Muscle layer of colon (tissue), 2 donors: ENCODE measurements around the gene DLAT.
"Not testable (repeated sequence)": the region's sequence is repeated elsewhere in the genome, so short reads cannot be mapped to it uniquely, and the experiment has no call there.

ENCODE experiments used
- H3K27ac ChIP-seq: one replicate; pipeline ENCODE4 v1.7.0; 2013; ENCODE audit warnings: low read depth, mild to moderate bottlenecking, low read length, moderate library complexity
- H3K27me3 ChIP-seq, 2 donors: one replicate each; pipeline ENCODE4 v1.7.0; 2013; ENCODE audit warnings: low read length in 2 of 2, mild to moderate bottlenecking in 2 of 2; ENCODE audit not compliant: insufficient read depth in 2 of 2, control insufficient read depth in 1 of 2
- H3K36me3 ChIP-seq: one replicate; pipeline ENCODE4 v1.7.0; 2013; ENCODE audit warnings: mild to moderate bottlenecking, low read length; ENCODE audit not compliant: insufficient read depth
- H3K4me1 ChIP-seq: one replicate; pipeline ENCODE4 v1.7.0; 2013; ENCODE audit warnings: mild to moderate bottlenecking, low read length; ENCODE audit not compliant: insufficient read depth
- H3K4me3 ChIP-seq, 2 donors: one replicate each; pipeline ENCODE4 v1.7.0; 2013; ENCODE audit warnings: low read length in 2 of 2, low read depth in 1 of 2, mild to moderate bottlenecking in 1 of 2, moderate library complexity in 1 of 2
- H3K9ac ChIP-seq: one replicate; pipeline ENCODE4 v1.7.0; 2013; ENCODE audit warnings: low read length
- H3K9me3 ChIP-seq: one replicate; pipeline ENCODE4 v1.7.0; 2013; ENCODE audit warnings: mild to moderate bottlenecking, low read length
- donor health status: abdominal sarcoma.
- donor health status: Adenocarcinoma of cecum.

The DLAT gene

DNA sequence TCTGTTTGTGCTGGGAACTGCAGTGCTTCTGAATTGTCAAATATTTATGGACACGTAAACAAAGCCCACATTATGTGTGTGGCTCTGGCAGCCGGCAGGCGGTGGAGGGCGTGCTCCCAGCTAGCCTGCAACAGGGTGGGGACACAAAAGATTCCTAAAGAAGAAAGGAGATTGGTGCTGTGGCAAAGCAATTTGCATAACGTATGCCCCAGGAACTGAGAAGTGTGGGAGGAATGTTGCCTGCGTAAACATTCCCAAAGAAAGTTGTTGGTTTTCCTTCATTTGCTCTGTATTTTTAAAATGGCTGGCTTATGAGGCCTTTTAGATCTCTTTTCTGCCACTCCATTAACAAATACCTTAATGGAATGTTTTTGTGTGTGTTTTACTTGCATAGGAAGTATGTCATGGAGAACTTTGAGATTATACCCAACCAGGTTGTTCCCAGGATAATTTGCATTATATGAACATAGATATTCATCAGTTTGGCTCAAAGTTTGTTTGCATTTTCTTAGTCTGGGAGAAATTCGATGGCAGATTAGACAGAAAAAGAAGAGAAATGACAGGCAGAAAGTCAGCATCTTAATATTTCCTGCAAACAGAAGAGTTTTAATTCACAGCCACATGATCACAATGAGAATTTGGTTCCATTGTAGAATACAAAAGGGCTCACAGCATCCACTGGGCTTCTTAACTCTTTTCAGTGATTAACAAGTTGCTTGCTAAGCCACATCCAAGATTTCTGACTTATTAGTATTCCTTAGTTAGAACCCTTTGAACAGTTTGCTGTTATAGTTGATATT is 41.8 kb upstream of the DLAT start:
- Histone ChIP-seq H3K4me1 (peaks cover 50% of the 10 kb centered on the region), H3K36me3 (peaks cover 51% of the 10 kb centered on the region), H3K4me3 (peak overlapping the region in 1 of 2 donors; percentile 11), H3K27ac (peak overlapping the region; percentile 57), H3K9me3 (no peaks in the 10 kb centered on the region), H3K27me3 (no peaks in the 10 kb centered on the region), H3K9ac (peak overlapping the region; percentile 60)

DNA sequence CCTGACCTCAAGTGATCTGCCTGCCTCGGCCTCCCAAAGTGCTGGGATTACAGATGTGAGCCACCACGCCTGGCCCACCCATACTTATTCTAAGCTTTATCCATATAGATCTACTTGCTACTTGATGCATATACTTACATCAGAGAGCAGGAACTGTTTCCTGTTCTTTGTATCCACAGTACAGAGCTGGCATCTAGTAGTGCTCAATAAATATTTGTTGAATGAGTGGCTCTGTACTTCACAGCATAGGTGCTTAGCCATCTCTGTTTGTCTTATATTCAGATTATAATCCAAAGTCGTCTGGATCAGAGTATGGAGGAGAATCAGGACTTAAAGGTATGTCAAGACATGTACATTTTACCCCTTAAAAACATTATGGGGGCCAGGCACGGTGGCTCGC is 38.6 kb upstream of the DLAT start:
- no peak overlapping the region for H3K9ac ChIP-seq
- peaks cover 36% of the 10 kb centered on the region for H3K4me1 ChIP-seq
- H3K9me3 ChIP-seq = no peaks in the 10 kb centered on the region
- peak overlapping the region; percentile 6 for H3K27ac ChIP-seq
- no peaks in the 10 kb centered on the region for H3K27me3 ChIP-seq
- H3K36me3 ChIP-seq = peaks cover 54% of the 10 kb centered on the region
- H3K4me3 ChIP-seq = no peak overlapping the region

DNA sequence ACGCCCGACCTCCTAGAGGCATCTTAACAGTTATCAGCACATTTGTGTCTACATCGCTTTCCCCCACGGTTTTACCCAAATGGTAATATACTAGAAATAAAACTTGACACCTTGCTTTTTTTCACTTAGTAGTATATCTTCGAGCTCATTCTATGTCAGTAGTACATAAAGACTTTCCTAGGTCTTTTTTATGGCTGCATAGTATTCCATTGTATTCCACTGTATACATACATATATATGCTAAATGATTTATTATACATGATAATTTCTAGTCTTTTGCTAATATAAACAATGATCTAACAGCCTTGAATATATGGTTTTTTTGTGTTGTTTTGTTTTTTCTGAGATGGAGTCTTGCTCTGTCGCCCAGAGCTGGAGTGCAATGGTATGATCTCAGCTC is 34.8 kb upstream of the DLAT start:
- no peaks in the 10 kb centered on the region for H3K9me3 ChIP-seq
- peaks cover 13% of the 10 kb centered on the region for H3K4me1 ChIP-seq
- H3K36me3 ChIP-seq = peaks cover 57% of the 10 kb centered on the region
- H3K27ac ChIP-seq = no peak overlapping the region
- H3K9ac ChIP-seq = no peak overlapping the region
- H3K4me3 ChIP-seq = no peak overlapping the region
- H3K27me3 ChIP-seq = no peaks in the 10 kb centered on the region

DNA sequence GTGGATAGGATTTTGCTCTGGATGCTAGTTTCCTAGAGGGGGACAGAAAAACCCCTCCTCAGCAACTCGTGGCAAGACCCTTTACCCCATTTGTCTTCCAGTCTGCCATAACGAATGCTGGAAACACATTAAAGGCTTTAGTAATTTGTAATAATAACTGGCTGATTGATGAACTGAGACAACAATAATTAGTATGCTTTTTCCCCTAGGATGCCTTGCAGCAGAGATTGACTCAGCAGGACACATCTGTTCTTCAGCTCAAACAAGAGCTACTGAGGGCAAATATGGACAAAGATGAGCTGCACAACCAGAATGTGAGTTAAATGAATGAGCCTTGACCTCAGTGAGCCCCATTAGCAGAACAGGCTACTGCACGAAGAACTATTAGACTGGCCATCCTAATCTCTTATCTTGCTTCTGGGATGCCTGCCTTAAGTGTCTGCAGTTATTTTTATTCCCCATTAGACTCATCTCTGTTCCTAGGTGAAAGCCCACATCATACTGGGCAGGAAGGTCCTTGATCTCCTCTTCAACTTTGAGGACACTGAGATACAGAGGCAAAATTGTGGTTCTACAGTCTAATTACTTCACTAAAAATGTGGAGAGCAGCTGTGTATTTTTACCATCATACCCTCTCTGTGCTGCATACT is 32.9 kb upstream of the DLAT start:
- no peaks in the 10 kb centered on the region for H3K27me3 ChIP-seq
- H3K9me3 ChIP-seq = no peaks in the 10 kb centered on the region
- no peak overlapping the region for H3K9ac ChIP-seq
- no peak overlapping the region for H3K27ac ChIP-seq
- H3K4me3 ChIP-seq = no peak overlapping the region
- H3K36me3 ChIP-seq = peaks cover 67% of the 10 kb centered on the region
- H3K4me1 ChIP-seq = peaks cover 13% of the 10 kb centered on the region

DNA sequence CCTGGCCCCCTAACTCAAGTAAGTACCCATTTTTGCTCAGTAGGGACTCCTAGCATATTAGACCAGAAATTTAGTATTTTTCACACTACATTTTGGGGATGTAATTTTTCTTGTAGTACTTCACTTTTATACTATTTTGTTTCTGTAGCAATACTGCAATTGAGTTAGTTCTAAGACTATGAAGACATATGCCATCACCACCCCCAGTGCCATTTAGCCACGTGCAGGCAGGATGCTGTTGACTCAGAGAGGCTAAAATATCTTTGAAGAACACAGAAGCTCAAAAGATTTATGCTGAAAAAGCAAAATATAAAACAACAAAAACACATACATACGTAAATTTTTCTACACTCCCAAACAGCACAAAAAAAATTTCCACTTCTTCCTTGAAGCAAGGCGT is 29.1 kb upstream of the DLAT start:
- H3K27ac ChIP-seq = no peak overlapping the region
- no peaks in the 10 kb centered on the region for H3K4me1 ChIP-seq
- no peak overlapping the region for H3K4me3 ChIP-seq
- H3K9ac ChIP-seq = no peak overlapping the region
- no peaks in the 10 kb centered on the region for H3K27me3 ChIP-seq
- no peaks in the 10 kb centered on the region for H3K9me3 ChIP-seq
- peaks cover 81% of the 10 kb centered on the region for H3K36me3 ChIP-seq

DNA sequence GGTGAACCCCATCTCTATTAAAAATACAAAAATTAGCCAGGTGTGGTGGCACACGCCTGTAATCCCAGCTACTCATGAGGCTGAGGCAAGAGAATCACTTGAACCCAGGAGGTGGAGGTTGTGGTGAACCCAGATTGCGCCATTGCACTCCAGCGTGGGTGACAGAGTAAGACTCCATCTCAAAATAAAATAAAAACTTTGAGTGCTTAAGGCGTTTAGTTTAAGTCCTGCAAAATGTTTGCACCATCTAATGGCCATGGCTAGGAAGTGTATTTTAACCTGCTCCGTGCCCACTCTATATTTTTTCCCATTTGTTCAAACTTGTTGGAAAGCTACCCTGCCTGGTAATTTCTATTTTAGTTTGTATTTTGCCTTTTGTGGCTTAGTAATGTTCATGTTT is 28.5 kb upstream of the DLAT start:
- H3K9me3 ChIP-seq, H3K27ac ChIP-seq, H3K27me3 ChIP-seq, H3K9ac ChIP-seq, H3K4me3 ChIP-seq, H3K4me1 ChIP-seq: not testable (repeated sequence)
- peaks cover 83% of the 10 kb centered on the region for H3K36me3 ChIP-seq

DNA sequence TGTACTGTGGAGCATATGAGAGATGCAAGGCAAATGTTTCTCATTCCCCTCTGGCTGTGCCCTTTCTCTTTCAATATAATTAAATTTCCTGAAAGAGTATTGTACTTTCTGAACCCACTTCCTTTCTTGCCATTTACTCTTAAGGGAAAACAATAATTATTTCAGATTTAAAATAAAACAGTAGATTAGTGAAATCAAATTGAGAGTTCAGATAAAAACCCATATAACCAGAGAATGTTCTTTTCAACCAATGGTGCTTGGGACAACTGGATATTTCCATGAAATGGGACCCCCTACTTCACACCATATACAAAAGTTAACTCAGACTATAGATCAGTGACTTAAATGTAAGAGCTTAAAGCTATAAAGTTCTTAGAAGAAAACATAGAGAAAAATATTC is 26.1 kb upstream of the DLAT start:
- Histone ChIP-seq H3K9ac (no peak overlapping the region), H3K4me1 (no peaks in the 10 kb centered on the region), H3K27ac (no peak overlapping the region), H3K9me3 (no peaks in the 10 kb centered on the region), H3K27me3 (no peaks in the 10 kb centered on the region), H3K4me3 (no peak overlapping the region), H3K36me3 (peaks cover 76% of the 10 kb centered on the region)

DNA sequence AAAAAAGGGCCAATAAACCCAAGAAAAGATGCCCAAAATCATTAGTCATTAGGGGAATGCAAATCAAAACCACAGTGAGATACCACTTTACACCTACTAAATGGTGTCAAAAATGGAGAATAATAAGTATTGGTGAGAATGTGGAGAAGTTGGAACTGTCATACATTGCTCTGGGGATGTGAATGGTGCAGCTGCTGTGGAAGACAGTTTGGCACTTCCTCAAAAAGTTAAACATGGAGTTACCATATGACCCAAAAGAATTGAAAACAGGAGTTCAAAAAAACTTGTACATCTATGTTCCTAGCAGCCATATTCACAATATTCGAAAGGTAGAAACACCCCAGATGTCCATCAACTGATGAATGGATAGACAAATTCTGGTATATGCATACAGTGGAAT is 24.5 kb upstream of the DLAT start:
- H3K27me3 ChIP-seq = no peaks in the 10 kb centered on the region
- H3K9me3 ChIP-seq = no peaks in the 10 kb centered on the region
- no peak overlapping the region for H3K27ac ChIP-seq
- H3K9ac ChIP-seq = no peak overlapping the region
- no peak overlapping the region for H3K4me3 ChIP-seq
- no peaks in the 10 kb centered on the region for H3K4me1 ChIP-seq
- peaks cover 73% of the 10 kb centered on the region for H3K36me3 ChIP-seq

DNA sequence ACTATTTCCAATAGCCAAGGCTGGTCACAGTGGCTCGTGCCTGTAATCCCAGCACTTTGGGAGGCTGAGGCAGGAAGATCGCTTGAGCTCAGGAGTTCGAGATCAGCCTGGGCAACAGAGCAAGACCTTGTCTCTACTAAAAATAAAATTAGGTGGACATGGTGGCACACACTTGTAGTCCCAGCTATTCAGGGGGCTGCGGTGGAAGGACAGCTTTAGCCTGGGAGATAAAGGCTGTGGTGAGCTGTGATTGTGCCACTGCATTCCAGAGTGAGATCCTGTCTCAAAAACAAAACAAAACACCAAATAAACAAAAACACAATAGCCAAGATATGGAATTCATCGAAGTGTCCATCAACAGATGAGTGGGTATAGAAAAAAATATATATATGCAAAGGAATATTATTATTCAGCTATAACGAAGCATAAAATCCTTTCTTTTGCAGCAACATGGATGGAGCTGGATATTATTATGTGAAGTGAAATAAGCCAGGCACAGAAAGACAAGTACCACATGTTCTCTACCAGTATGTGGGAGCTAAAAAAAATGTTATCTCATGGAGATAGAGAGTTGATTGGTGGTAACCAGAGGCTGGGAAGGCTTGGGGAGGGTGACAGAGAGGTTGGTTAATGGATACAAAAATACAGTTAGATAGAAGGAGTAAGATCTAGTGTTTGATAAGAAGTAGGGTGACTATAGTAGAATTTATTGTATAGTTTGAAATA is 22.6 kb upstream of the DLAT start:
- no peaks in the 10 kb centered on the region for H3K4me1 ChIP-seq
- H3K27me3 ChIP-seq = no peaks in the 10 kb centered on the region
- peaks cover 57% of the 10 kb centered on the region for H3K36me3 ChIP-seq
- H3K4me3 ChIP-seq = no peak overlapping the region
- H3K27ac ChIP-seq = no peak overlapping the region
- H3K9ac ChIP-seq = no peak overlapping the region
- H3K9me3 ChIP-seq = no peaks in the 10 kb centered on the region

DNA sequence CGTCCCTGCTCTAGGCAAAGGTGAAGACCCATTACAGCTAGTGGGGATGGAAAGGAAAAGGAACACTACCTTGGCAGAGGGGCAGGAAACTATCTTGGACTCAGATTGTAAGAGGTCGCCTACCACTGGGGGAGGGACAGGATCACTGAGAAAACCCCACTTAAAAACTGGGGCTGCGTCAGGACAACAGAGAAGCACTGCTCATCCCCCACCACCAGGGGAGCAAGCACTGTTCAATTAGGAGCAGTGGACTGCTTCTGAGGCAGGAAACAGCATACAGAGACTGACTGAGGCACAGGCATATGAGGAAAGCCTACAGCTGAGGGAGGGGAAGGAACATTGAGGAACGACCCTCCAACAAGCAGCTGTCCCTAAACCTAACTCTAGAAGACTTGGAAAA is 20.8 kb upstream of the DLAT start:
- Histone ChIP-seq H3K4me1 (no peaks in the 10 kb centered on the region), H3K36me3 (peaks cover 41% of the 10 kb centered on the region), H3K27me3 (no peaks in the 10 kb centered on the region), H3K27ac (no peak overlapping the region), H3K9ac (no peak overlapping the region), H3K4me3 (no peak overlapping the region), H3K9me3 (no peaks in the 10 kb centered on the region)

DNA sequence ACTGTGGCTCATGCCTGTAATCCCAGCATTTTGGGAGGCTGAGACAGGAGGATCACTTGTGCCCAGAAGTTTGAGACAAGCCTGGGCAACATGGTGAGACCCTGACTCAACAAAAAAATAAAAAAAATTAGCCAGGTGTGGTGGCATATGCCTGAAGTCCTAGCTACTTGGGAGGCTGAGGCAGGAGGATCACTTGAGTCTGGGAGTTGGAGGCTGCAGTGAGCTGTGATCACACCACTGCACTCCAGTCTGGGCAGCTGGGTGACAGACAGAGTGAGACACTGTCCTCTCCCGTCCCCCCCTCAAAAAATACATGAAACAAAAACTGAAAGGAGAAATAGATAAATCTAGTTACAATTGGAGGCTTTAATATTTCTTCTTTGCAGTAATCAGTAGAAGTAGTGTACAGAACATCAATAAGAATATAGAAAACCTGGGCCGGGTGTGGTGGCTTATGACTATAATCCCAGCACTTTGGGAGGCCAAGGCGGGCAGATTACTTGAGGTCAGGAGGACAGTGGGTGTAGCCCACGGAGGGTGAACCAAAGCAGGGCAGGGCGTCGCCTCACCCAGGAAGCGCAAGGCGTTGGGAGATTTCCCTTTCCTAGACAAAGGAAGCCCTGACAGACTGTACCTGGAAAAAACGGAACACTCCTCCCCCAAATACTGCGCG is 19.6 kb upstream of the DLAT start:
- H3K9me3 ChIP-seq = no peaks in the 10 kb centered on the region
- no peaks in the 10 kb centered on the region for H3K27me3 ChIP-seq
- peaks cover 34% of the 10 kb centered on the region for H3K36me3 ChIP-seq
- no peak overlapping the region for H3K27ac ChIP-seq
- H3K4me3 ChIP-seq = no peak overlapping the region
- H3K4me1 ChIP-seq = no peaks in the 10 kb centered on the region
- no peak overlapping the region for H3K9ac ChIP-seq
